GM18951 (cell line): ENCODE results near the gene ZNF329.

ENCODE experiments used
- POLR2A ChIP-seq: IDR thresholded peaks from 4 replicates; pipeline ENCODE4 v1.6.1; 2011; ENCODE audit warnings: mild to moderate bottlenecking; ENCODE audit not compliant: insufficient read length, insufficient read depth; ENCODE audit errors: extremely low read depth
- in situ Hi-C: fragments of 300-500 bp; cut with MboI; formaldehyde crosslinking; loops from one replicate; pipeline ENCODE4 v1.12.0; 2022; ENCODE audit warnings: low sequenced_read_pairs, mixed read lengths, inconsistent platforms; ENCODE audit not compliant: unreplicated experiment

ZNF329 gene

DNA sequence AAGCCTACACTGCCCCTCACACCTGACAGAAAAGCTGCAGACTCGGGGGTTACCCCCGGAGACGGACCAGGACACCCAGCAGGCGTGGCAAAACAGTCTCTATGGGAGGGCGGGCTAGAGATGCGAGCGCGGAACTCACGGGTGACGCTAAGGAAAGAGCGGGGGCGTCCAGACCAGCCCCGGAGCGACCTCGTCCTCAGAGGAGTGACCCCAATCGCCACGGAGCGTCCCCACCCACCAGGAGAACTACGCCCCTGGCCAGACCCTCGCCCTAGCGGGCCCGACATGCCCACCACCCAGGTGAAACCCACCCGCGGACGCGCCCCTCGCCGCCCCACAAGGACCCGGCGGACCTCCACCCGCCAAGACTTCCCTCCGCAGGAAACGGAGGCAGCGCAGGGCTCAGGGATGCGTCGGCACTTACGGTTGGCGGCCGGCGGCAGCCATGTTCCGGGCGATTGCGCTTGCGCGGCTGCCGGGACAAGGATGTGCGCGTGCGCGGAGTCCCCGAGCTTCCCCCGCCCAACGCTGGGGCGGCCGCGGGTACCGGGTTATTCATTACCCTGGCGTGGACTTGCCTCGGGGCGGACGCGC, at the start of gene ZNF329:
Gene ZNF329 (minus strand): TSS at position 462 of the 594 bp plus-strand sequence. CDS start 21,286 bp downstream, outside the sequence.
- in situ Hi-C loops, result no loop called here
- TF ChIP-seq POLR2A, result peak; percentile 75

DNA sequence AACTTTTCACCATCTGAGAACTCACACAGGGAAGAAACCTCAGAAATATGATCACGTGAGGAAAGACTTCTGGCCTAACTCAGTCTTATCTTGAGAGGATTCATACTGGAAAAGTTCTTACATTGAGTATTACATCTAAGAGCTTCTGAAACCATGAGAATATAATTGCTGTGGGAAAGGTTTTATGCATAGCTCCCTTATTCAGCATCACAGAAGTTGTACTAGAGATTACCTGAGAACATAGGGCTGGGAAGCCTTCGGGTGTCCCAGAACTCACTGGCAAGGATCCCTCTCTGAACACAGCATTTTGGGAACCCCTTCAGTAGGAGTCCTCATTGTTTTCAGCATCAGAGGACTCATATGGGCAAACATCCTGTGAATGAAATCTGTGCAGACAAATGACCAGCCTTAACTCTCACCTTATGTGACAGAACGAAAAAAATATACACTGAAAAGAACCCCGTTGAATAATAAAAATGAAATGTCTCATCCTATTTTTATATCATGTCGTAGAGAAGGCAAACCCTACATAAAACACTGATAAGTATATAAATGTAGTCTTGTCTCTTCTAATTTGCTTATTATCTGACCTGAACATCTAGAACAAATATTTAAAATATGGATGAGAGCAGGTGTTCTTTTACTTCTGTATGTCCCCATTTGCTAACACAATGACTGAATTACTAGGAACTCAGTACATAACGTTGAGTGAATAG, 46.5 kb upstream of the ZNF329 start:
- in situ Hi-C loops, result no loop called here
- TF ChIP-seq POLR2A, result no peak

DNA sequence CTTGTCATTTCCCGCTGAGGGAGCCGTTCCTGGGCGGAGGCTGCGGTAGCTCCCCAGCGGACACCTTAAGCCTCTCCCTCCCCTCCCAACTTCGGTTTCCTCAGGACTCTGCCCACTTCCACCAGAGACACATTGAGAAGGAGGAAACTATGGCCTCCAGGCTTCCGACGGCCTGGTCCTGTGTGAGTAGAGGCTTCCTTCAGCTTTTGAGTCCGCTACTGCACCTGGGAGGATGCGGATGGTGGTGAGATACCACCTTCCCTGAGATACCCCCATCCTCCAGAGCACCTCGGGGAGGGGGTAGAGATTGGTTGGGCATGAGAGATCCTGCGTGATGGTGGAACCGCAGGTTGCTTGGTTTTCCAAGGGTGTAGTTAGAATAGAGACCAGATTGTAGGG, 33.2 kb upstream of the ZNF329 start:
- TF ChIP-seq POLR2A, result no peak
- in situ Hi-C loops, result no loop called here

DNA sequence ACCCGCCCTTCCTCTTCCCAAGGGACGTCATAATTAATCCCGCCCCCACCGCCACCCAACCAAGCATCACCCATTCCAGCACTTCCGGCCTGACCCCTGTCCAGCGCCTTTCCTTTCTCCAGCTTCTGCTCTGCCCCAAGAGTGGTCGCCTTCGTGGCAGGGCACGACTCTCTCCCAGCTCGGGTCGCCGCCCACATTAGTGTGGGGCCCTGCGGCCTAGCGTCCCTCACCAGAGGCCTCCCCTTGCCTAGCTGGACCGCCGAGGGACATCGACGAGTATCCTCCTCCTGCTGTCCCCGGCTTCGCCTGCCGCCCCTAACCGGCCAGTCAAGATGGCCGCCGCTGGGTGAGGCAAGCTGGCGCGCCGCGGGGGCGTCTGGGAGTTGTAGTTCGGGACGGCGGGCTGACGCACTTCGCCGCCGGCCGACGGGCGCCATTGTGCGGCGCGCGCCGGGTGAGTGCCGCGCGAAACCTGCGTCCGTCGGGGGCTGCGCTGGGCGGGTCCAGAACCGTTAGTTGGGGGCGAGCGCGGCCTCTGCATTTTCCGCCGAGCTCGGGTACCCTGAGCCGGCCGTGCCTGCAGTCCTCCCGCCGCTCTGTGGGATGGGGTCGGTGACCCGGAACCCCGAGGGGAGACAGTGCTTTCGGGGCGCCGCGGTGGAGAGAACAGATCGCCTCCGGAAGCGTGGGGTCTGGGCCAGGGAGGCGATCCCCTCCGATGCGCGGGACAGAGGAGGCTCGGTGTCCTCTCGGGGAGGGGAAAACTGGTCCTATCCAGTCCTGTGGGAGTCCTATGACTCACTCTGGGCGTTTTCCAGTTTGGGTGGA, 32.6 kb upstream of the ZNF329 start, which contains the start of gene ZNF274:
Gene ZNF274 (plus strand): TSS at position 73 of the 828 bp plus-strand sequence. CDS start 905 bp downstream, outside the sequence.
- in situ Hi-C loops, result no loop called here
- TF ChIP-seq POLR2A, result peak; percentile 86

DNA sequence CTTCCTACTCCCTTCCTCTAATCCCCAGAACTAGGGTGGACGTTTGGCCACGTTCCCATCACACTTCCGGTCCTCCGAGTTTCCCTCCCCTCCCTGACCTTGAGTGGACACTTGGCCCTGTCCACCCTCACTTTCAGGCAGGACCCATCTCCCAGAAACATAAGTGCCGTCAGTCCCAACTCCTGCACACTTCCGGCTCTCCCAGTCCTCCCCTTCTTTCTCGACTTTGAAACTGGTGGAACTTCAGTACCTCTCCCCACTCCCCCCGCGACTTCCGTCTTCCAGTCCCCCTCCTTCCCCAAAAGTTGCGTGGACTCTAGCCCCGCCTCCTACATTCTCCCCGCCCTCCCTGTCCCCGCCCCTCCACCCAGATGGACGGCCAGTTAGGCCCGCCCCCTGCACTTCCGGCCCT, 32.0 kb upstream of the ZNF329 start:
- TF ChIP-seq POLR2A, result no peak
- in situ Hi-C loops, result no loop called here

DNA sequence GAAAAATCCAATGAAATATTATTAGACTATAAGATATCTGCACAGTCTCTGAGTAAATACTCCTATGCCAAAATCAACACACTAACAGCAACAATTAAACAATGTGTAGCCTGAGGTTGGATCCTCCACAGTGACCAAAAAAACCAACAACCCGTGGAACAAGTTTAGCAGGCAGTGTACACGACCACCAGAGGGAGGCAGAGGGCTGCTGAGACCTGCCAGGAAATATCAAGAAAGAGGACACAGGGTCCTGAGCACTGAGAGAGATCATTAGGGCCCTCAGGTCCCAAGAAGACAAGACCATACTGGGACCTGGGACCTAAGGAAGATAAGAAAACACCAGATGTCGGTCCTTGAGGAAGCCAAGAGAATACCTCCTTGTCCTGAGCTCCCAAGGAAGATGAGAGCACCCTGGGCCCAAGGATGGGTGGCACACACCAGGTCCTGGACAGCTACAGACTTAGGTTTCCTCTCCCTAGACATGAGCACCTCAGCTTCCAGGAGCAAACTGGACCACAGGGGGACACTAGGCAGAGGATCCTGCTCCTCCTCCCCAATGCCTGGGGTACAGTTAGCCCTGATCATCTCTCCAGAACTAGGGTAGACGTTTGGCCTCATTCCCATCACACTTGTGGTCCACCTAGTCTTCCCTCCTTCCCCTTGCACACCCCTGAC, 31.4 kb upstream of the ZNF329 start:
- in situ Hi-C loops, result no loop called here
- TF ChIP-seq POLR2A, result no peak

DNA sequence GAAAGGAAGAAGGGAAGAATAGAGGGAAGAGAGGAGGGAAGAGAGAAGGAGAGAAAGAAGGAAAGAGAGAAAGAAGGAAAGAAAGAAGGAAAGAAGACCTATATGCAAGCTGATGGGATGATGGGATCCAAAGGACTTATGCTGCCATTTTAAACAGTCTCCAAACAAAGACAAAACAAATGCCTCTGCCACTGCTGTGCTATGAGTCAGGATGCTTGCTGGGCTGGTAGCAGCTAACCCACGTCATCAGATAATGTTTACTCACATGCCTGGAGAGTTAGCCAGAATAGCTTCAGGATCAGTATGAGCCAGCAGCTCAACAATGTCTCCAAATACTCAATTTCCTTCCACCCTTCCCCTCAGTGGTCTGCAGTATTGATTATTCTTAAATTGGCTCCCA, 20.3 kb upstream of the ZNF329 start:
- TF ChIP-seq POLR2A, result no peak
- in situ Hi-C loops, result no loop called here

DNA sequence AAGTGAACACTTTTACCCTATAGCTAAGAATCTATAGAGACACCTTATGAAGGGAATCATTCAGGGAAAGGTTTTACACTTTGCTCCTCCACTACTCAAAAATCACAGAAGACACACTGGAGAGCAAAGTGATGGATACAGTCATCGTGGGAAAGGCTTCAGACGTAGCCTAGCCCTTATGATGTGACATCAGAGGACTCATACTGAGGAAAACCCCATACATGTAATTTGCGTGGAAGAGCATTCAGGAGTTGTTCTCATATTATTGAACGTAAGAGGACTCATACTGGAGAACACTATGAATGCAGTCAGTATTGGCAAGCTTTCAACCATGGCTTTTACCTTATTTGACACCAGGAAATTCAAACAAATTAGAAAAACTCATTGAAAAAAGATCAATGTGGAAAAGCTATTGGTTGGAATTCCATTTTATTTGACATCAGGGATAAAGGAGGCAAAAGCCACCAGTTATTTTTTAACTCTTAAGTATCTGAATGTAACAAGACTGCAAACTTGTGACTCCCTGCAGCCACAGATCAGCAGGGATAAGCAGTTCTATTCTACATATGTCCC, 16.2 kb upstream of the ZNF329 start:
- in situ Hi-C loops, result no loop called here
- TF ChIP-seq POLR2A, result no peak

DNA sequence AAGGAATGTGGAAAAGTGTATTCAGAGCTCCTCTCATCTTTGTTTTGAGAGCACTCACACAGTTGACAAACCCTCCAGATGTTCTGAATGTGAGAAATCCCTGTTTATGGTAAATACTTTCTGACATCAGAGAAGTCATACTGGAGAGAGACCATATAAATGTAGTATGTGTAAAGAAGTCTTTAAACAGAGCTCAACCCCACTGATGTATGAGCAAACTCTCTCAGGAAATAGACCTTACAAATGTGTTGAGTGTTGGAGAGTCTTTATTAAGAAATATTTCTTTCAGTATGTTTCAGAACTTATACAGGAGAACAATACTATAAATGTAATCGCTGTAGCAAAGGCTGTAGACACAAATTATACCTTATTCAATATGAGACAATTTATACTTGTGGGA, 15.7 kb upstream of the ZNF329 start:
- no peak for TF ChIP-seq POLR2A
- in situ Hi-C loops, result no loop called here

DNA sequence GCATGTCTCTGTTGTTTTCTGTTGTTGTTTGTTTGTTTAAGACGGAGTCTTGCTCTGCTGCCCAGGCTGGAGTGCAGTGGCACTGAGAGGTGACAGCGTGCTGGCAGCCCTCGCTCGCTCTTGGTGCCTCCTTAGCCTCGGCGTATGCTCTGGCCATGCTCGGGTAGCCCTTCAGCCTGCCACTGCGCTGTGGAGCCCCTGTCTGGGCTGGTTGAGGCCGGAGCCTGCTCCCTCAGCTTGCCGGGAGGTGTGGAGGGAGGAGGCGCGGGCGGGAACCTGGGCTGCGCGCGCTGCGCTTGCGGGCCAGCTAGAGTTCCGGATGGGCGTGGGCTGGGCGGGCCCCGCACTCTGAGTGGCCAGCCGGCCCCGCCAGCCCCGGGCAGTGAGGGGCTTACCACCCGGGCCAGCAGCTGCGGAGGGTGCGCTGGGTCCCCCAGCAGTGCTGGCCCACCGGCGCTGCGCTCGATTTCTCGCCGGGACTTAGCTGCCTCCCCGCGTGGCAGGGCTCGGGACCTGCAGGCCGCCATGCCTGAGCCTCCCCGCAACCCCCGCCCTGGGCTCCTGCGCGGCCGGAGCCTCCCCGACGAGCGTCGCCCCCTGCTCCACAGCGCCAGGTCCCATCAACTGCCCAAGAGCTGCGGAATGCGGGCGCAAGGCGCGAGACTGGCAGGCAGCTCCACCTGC, 6.6 kb upstream of the ZNF329 start:
- in situ Hi-C loops, result no loop called here
- TF ChIP-seq POLR2A, result no peak

DNA sequence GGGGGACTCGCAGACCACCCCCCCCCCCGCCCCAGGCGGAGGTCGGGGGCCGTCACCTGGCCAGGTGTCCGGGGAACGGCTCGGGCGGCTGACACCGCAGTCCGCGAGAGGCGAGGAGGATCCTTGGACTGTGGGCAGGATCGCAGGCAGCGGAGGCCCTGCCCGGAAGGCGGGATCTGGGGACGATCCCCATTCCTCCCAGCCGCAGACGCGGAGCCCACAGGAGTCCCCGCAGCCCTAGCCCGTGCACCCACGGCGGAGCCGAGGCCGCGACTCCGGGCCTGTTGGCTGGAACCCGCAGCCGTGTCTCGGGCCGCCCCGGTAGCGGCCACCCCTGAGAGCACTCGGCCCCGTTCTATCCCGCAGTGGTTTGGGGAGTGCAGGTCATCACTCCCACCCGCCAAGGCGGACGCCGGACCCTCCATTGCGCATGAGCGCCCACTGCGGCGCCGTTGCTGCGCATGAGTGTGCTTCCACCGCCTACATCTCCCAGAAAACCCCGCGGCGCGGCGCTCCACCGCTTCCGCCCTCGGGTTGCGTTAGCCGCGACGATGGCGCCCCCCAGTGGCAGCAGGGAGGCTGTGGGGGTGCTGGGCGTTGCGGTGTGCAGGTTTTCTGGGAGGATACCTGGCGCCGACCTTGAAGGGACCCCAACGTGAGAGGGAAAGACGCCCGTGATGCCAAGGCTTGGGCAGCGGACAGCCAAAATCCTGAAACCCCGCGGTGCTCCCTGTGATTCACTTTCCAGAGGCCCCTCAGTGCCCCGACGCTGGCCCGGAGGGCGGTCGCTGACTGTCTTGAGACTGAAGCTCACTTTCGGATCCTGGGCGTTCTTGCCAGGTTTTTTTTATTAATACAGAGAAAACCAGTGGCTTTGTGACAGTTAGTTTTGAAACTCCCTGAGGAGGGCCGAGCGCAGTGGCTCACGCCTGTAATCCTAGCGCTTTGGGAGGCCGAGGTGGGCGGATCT, 4.4 kb upstream of the ZNF329 start:
- peak; percentile 61 for TF ChIP-seq POLR2A
- in situ Hi-C loops, result no loop called here
